A549 (cell line): ENCODE results near the gene TRIM10. TPM values are rescaled to one million over a fixed set of nuclear protein-coding genes. Genes with fewer than 3 reads are reported as not detected.

Experiments used
- ATAC-seq, 2 experiments: fragments of 200-7000 bp in 1 of 2; fragments of >200 bp in 1 of 2; cut with Nextera tagmentation in 1 of 2; cut with Tn5 transposase in 1 of 2; 3 replicates each; pipeline versions ENCODE4 v1.8.0 to v1.9.1; 2018 to 2020; ENCODE audit warnings: mild to moderate bottlenecking in 1 of 2, moderate library complexity in 1 of 2
- CTCF ChIA-PET: fragments of 300-600 bp; sonication (Branson Sonifier 250); formaldehyde crosslinking; extraction: SDS; loops from one replicate; lab custom pipeline; 2021; ENCODE audit warnings: antibody characterized with exemption, inconsistent platforms; lab: Yijun Ruan, JAX
- POLR2A ChIA-PET: fragments of 350-600 bp; formaldehyde crosslinking; extraction: SDS; loops from one replicate; lab custom pipeline; 2021; ENCODE audit warnings: antibody characterized with exemption, inconsistent platforms; lab: Yijun Ruan, JAX
- DNase-seq, 2 experiments: peaks; one replicate each; pipeline versions ENCODE4 v3.0.0 to v3.0.0-alpha.2; 2011 to 2016; ENCODE audit warnings: low read depth in 1 of 2, low spot score in 1 of 2
- FAIRE-seq: peaks from 2 replicates; lab custom pipeline; 2011; peaks lifted over from hg19 to GRCh38; lab: Jason Lieb, UNC
- H3K27ac ChIP-seq, 2 experiments: fragments of >200 bp; sonication (Bioruptor Twin); formaldehyde crosslinking; 3 replicates each; pipeline ENCODE4 v1.5.1; 2016 to 2017
- H3K4me1 ChIP-seq: fragments of >200 bp; sonication (Bioruptor Twin); formaldehyde crosslinking; 3 replicates; pipeline ENCODE4 v1.6.1; 2016
- H3K4me2 ChIP-seq: fragments of >200 bp; sonication (Bioruptor Twin); formaldehyde crosslinking; 3 replicates; pipeline ENCODE4 v1.6.1; 2016
- H3K4me3 ChIP-seq: fragments of >200 bp; sonication (Bioruptor Twin); formaldehyde crosslinking; 3 replicates; pipeline ENCODE4 v1.5.1; 2016
- H3K9me3 ChIP-seq: fragments of >200 bp; sonication (Bioruptor Twin); formaldehyde crosslinking; 3 replicates; pipeline ENCODE4 v1.6.1; 2016
- BCL3 ChIP-seq: fragments of >200 bp; sonication (Bioruptor Twin); formaldehyde crosslinking; IDR thresholded peaks from 3 replicates; pipeline ENCODE4 v1.6.1; 2016
- CBX2 ChIP-seq: fragments of 200-600 bp; sonication (generic); IDR thresholded peaks from 2 replicates; pipeline ENCODE4 v1.6.1; 2016; ENCODE audit warnings: low read depth, mild to moderate bottlenecking, borderline replicate concordance
- CBX8 ChIP-seq: fragments of 200-600 bp; sonication (generic); IDR thresholded peaks from 2 replicates; pipeline ENCODE4 v1.6.1; 2016
- CTCF ChIP-seq: fragments of >200 bp; sonication (Bioruptor Twin); formaldehyde crosslinking; IDR thresholded peaks from 3 replicates; pipeline ENCODE4 v1.5.1; 2016
- E2F6 ChIP-seq: IDR thresholded peaks from 2 replicates; pipeline ENCODE4 v1.6.1; 2012; ENCODE audit warnings: low read depth, borderline replicate concordance
- EHF ChIP-seq: fragments of 250-450 bp; sonication (Bioruptor Pico); IDR thresholded peaks from 2 replicates; pipeline ENCODE4 v1.5.0; 2020; ENCODE audit warnings: mild to moderate bottlenecking
- EHMT2 ChIP-seq: fragments of 200-600 bp; sonication (generic); IDR thresholded peaks from 2 replicates; pipeline ENCODE4 v1.6.1; 2016; ENCODE audit warnings: antibody characterized with exemption, low read depth, mild to moderate bottlenecking, moderate library complexity
- EP300 ChIP-seq, 2 experiments: fragments of >200 bp; sonication (Bioruptor Twin); formaldehyde crosslinking; IDR thresholded peaks; 2 replicates in 1 of 2; 3 replicates in 1 of 2; pipeline ENCODE4 v1.6.1; 2016 to 2017
- ESRRA ChIP-seq: fragments of 150-350 bp; IDR thresholded peaks from 2 replicates; pipeline ENCODE4 v1.6.1; 2014; ENCODE audit warnings: mild to moderate bottlenecking, low read length, borderline replicate concordance
- FOSB ChIP-seq: fragments of 250-450 bp; sonication (Bioruptor Pico); IDR thresholded peaks from 2 replicates; pipeline ENCODE4 v1.5.0; 2020; ENCODE audit warnings: mild to moderate bottlenecking, moderate library complexity
- FOSL2 ChIP-seq, 2 experiments: fragments of 450-650 bp in 1 of 2; fragments of >200 bp in 1 of 2; sonication (Bioruptor Twin) in 1 of 2; formaldehyde crosslinking; IDR thresholded peaks; 2 replicates each; pipeline versions ENCODE4 v1.5.0 to v1.6.1; 2016 to 2020; ENCODE audit warnings: mild to moderate bottlenecking in 1 of 2, moderate library complexity in 1 of 2
- FOXS1 ChIP-seq: fragments of 250-450 bp; sonication (Bioruptor Pico); IDR thresholded peaks from 2 replicates; pipeline ENCODE4 v1.5.0; 2020; ENCODE audit warnings: mild to moderate bottlenecking, moderate library complexity
- HES2 ChIP-seq: fragments of >200 bp; sonication (Bioruptor Twin); formaldehyde crosslinking; IDR thresholded peaks from 2 replicates; pipeline ENCODE4 v1.6.1; 2016
- HOXA7 ChIP-seq: fragments of 250-450 bp; sonication (Bioruptor Pico); IDR thresholded peaks from 2 replicates; pipeline ENCODE4 v1.5.0; 2020; ENCODE audit warnings: mild to moderate bottlenecking, moderate library complexity
- HOXB13 ChIP-seq: fragments of 250-450 bp; sonication (Bioruptor Pico); IDR thresholded peaks from 2 replicates; pipeline ENCODE4 v1.5.0; 2020; ENCODE audit warnings: low read depth, mild to moderate bottlenecking, moderate library complexity
- KDM5A ChIP-seq: fragments of 200-600 bp; sonication (generic); IDR thresholded peaks from 2 replicates; pipeline ENCODE4 v1.6.1; 2016; ENCODE audit warnings: antibody characterized with exemption, mild to moderate bottlenecking
- MYC ChIP-seq: IDR thresholded peaks from 2 replicates; pipeline ENCODE4 v1.6.1; 2012; ENCODE audit warnings: mild to moderate bottlenecking, inconsistent platforms, low read length, improper control_type of control experiment, borderline replicate concordance
- NFE2L2 ChIP-seq: fragments of 150-350 bp; conservative IDR thresholded peaks from 2 replicates; pipeline ENCODE4 v1.6.1; 2014; ENCODE audit warnings: low read length
- NPAS2 ChIP-seq: fragments of 250-450 bp; sonication (Bioruptor Pico); IDR thresholded peaks from 2 replicates; pipeline ENCODE4 v1.8.0; 2022; ENCODE audit warnings: mild to moderate bottlenecking, moderate library complexity, borderline replicate concordance
- NR3C1 ChIP-seq: fragments of >200 bp; sonication (Bioruptor Twin); formaldehyde crosslinking; IDR thresholded peaks from 3 replicates; pipeline ENCODE4 v1.6.1; 2017
- POLR2A ChIP-seq: IDR thresholded peaks from 2 replicates; pipeline ENCODE4 v1.6.1; 2012; ENCODE audit warnings: mild to moderate bottlenecking, low read length
- RAD21 ChIP-seq, 2 experiments: fragments of >200 bp in 1 of 2; sonication (Bioruptor Twin) in 1 of 2; formaldehyde crosslinking in 1 of 2; IDR thresholded peaks in 1 of 2; conservative IDR thresholded peaks in 1 of 2; 2 replicates in 1 of 2; 3 replicates in 1 of 2; pipeline ENCODE4 v1.6.1; 2012 to 2018; ENCODE audit warnings: inconsistent platforms in 1 of 2
- RARB ChIP-seq: fragments of 250-450 bp; sonication (Bioruptor Pico); IDR thresholded peaks from 2 replicates; pipeline ENCODE4 v1.8.0; 2021; ENCODE audit warnings: mild to moderate bottlenecking, moderate library complexity
- RCOR1 ChIP-seq: fragments of 150-350 bp; IDR thresholded peaks from 2 replicates; pipeline ENCODE4 v1.6.1; 2014; ENCODE audit warnings: antibody characterized with exemption, low read length, low read depth
- REST ChIP-seq: fragments of 200-600 bp; sonication (generic); IDR thresholded peaks from 2 replicates; pipeline ENCODE4 v1.6.1; 2016; ENCODE audit warnings: antibody characterized with exemption, mild to moderate bottlenecking, moderate library complexity
- RFX5 ChIP-seq: fragments of 450-650 bp; IDR thresholded peaks from 2 replicates; pipeline ENCODE4 v1.7.1; 2014; ENCODE audit warnings: antibody characterized with exemption, mild to moderate bottlenecking, moderate library complexity
- RNF2 ChIP-seq: fragments of 200-600 bp; sonication (generic); IDR thresholded peaks from 2 replicates; pipeline ENCODE4 v1.6.1; 2016; ENCODE audit warnings: low read depth, mild to moderate bottlenecking, antibody characterized with exemption, moderate library complexity, borderline replicate concordance
- TFCP2L1 ChIP-seq: fragments of 250-450 bp; sonication (Bioruptor Pico); IDR thresholded peaks from 2 replicates; pipeline ENCODE4 v1.5.0; 2021; ENCODE audit warnings: mild to moderate bottlenecking
- TP53 ChIP-seq: fragments of 250-450 bp; sonication (Bioruptor Pico); IDR thresholded peaks from 2 replicates; pipeline ENCODE4 v1.5.0; 2021; ENCODE audit warnings: mild to moderate bottlenecking, moderate library complexity
- USF2 ChIP-seq: fragments of 450-650 bp; IDR thresholded peaks from 2 replicates; pipeline ENCODE4 v1.6.1; 2014; ENCODE audit warnings: antibody characterized with exemption
- ZC3H11A ChIP-seq: fragments of 450-650 bp; IDR thresholded peaks from 2 replicates; pipeline ENCODE4 v1.6.1; 2014; ENCODE audit warnings: antibody characterized with exemption, mild to moderate bottlenecking
- ZFP36 ChIP-seq: fragments of 450-650 bp; IDR thresholded peaks from 2 replicates; pipeline ENCODE4 v1.6.1; 2014; ENCODE audit warnings: borderline replicate concordance; ENCODE audit not compliant: partially characterized antibody
- WGBS: methylation state at CpG from one replicate; pipeline ENCODE4 v1.1.6; 2017; ENCODE audit errors: missing lambda C conversion rate; 5-methylcytosine and 5-hydroxymethylcytosine counted together
- polyA plus RNA-seq, 4 experiments: library from polyadenylated mRNA; depleted of rRNA in 3 of 4; stranded (reverse); fragments of >200 nt; fragmentation: RNase III in 1 of 4; extraction: RNeasy Plus Mini Kit Qiagen cat#74134 plus additional on column Dnase treatment in 1 of 4; gene quantifications; 2 replicates in 3 of 4; 3 replicates in 1 of 4; pipeline ENCODE4 v1.2.3, GENCODE V29; 2011 to 2017

The TRIM10 gene
- polyA plus RNA-seq, 2 of the 4 experiments (the other 2 are of a cell fraction) = 0.03 to 0.12 TPM

- Histone ChIP-seq H3K4me2 (no peak overlapping the region), H3K4me3 (no peak overlapping the region), H3K4me1 (no peaks in the 10 kb centered on the region), H3K27ac (no peak overlapping the region), H3K9me3 (peaks cover 5% of the 10 kb centered on the region; the same call in 1 of the 3 replicates)
- no peak for FAIRE-seq
- POLR2A ChIA-PET = no interaction called here
- TF ChIP-seq HOXB13 (no peak), TP53 (no peak), E2F6 (no peak), FOXS1 (CRISPR knock-in tag) (no peak), NFE2L2 (no peak), EP300 (IDR thresholded peaks at IDR 0.05) (no peak), CBX2 (no peak), EHF (CRISPR knock-in tag) (no peak), RNF2 (no peak), CTCF (no peak), CBX8 (no peak), REST (no peak), EHMT2 (no peak), RARB (CRISPR knock-in tag) (no peak), MYC (no peak), RFX5 (no peak), TFCP2L1 (no peak), ZC3H11A (no peak), BCL3 (no peak)
- no peak for DNase-seq
- WGBS = 83% methylated on average over 5 of the region's 5 CpGs
- ATAC-seq = peak in 1 of 2 experiments; percentile 20; a peak in 1 of 6 replicates
- CTCF ChIA-PET = interaction anchor here (0.6 to 1.3 kb wide), 3 partner anchors 54 to 83 kb away, joined by 3 to 4 read pairs (median 3); no protein-coding TSS in a partner anchor
These were observed 23.5 kb upstream of the TRIM10 start for GRCh38 chr6:30184417-30185031.

- CTCF ChIA-PET = no interaction called here
- no peaks in the 10 kb centered on the region for H3K4me1 ChIP-seq
- no peak for ATAC-seq
- DNase-seq = no peak
- peaks cover 9% of the 10 kb centered on the region; the same call in 2 of the 3 replicates for H3K9me3 ChIP-seq
- 32% methylated on average over 1 of the region's 1 CpG for WGBS
- no peak for FAIRE-seq
- no peak overlapping the region for H3K27ac ChIP-seq
- POLR2A ChIA-PET = no interaction called here
- H3K4me3 ChIP-seq = no peak overlapping the region
- H3K4me2 ChIP-seq = no peak overlapping the region
- TF ChIP-seq RAD21 (conservative IDR thresholded peaks at IDR 0.05 in 1 of 2, IDR thresholded peaks at IDR 0.05 in 1 of 2) = no peak
- TF ChIP-seq KDM5A = no peak
- TF ChIP-seq HES2 = no peak
- no peak for TF ChIP-seq FOSB (CRISPR knock-in tag)
- no peak for TF ChIP-seq ZFP36
- TF ChIP-seq NR3C1 = no peak
- TF ChIP-seq FOXS1 (CRISPR knock-in tag) = no peak
- TF ChIP-seq POLR2A = no peak
- TF ChIP-seq TFCP2L1 = no peak
- TF ChIP-seq HOXA7 (CRISPR knock-in tag) = no peak
- TF ChIP-seq FOSL2 (IDR thresholded peaks at IDR 0.05) = no peak
- TF ChIP-seq FOSL2 (CRISPR knock-in tag; IDR thresholded peaks at IDR 0.05) = no peak
- TF ChIP-seq ESRRA = no peak
- TF ChIP-seq NPAS2 = no peak
- no peak for TF ChIP-seq RCOR1
- no peak for TF ChIP-seq USF2
These were observed 19.1 kb upstream of the TRIM10 start for GRCh38 chr6:30180145-30180544.
